Testis (tissue), 2 donors: ENCODE measurements around the gene ATP11A.

Experiments used
- CTCF ChIP-seq, 3 experiments: fragments of 450-650 bp in 2 of 3; fragments of 200-600 bp in 1 of 3; sonication (generic) in 1 of 3; IDR thresholded peaks; one replicate each; pipeline ENCODE4 v1.5.1; 2016 to 2019; ENCODE audit warnings: antibody characterized with exemption in 3 of 3, mild to moderate bottlenecking in 2 of 3, moderate library complexity in 1 of 3
- POLR2A ChIP-seq: fragments of 450-650 bp; IDR thresholded peaks from one replicate; pipeline ENCODE4 v1.6.1; 2017; ENCODE audit warnings: antibody characterized with exemption, mild to moderate bottlenecking, moderate library complexity

GRCh38 chr13:112702341-112702985 is 12.6 kb downstream of the ATP11A start:
- TF ChIP-seq CTCF (IDR thresholded peaks at IDR 0.05), result no peak
- no peak for TF ChIP-seq POLR2A
